Parathyroid adenoma (tissue), 2 donors: ENCODE results near the gene RNF115.
"Not testable (repeated sequence)": the region's sequence is repeated elsewhere in the genome, so short reads cannot be mapped to it uniquely, and the experiment has no call there.

Experiments
- H2AFZ ChIP-seq: fragments of 300-600 bp; sonication (generic); one replicate; pipeline ENCODE4 v1.7.0; 2017; ENCODE audit warnings: antibody characterized with exemption, mild to moderate bottlenecking
- H3K27ac ChIP-seq: fragments of 300-600 bp; sonication (generic); one replicate; pipeline ENCODE4 v1.7.0; 2017
- H3K27me3 ChIP-seq: fragments of 300-600 bp; sonication (generic); one replicate; pipeline ENCODE4 v1.7.0; 2017; ENCODE audit warnings: low read length; ENCODE audit not compliant: control insufficient read depth, insufficient read depth
- H3K36me3 ChIP-seq: fragments of 300-600 bp; sonication (generic); one replicate; pipeline ENCODE4 v1.7.0; 2017; ENCODE audit warnings: low read length; ENCODE audit not compliant: control insufficient read depth, insufficient read depth
- H3K4me1 ChIP-seq: fragments of 300-600 bp; sonication (generic); one replicate; pipeline ENCODE4 v1.7.0; 2017; ENCODE audit warnings: control low read depth
- H3K4me2 ChIP-seq: fragments of 300-600 bp; sonication (generic); one replicate; pipeline ENCODE4 v1.7.0; 2017; ENCODE audit warnings: low read length
- H3K4me3 ChIP-seq: fragments of 300-600 bp; sonication (generic); one replicate; pipeline ENCODE4 v1.7.0; 2017; ENCODE audit warnings: low read depth, low read length
- H3K79me2 ChIP-seq: fragments of 300-600 bp; sonication (generic); one replicate; pipeline ENCODE4 v1.7.0; 2017; ENCODE audit warnings: control low read depth
- H3K9ac ChIP-seq: fragments of 300-600 bp; sonication (generic); one replicate; pipeline ENCODE4 v1.7.0; 2017; ENCODE audit warnings: mild to moderate bottlenecking
- H3K9me3 ChIP-seq: fragments of 300-600 bp; sonication (generic); one replicate; pipeline ENCODE4 v1.7.0; 2017; ENCODE audit warnings: low read length; ENCODE audit not compliant: control insufficient read depth
- CTCF ChIP-seq: fragments of 300-600 bp; sonication (generic); IDR thresholded peaks from one replicate; pipeline ENCODE4 v1.7.0; 2017; ENCODE audit warnings: antibody characterized with exemption, mild to moderate bottlenecking
- donor health status: primary hyperparathyroidism.

Gene RNF115

DNA sequence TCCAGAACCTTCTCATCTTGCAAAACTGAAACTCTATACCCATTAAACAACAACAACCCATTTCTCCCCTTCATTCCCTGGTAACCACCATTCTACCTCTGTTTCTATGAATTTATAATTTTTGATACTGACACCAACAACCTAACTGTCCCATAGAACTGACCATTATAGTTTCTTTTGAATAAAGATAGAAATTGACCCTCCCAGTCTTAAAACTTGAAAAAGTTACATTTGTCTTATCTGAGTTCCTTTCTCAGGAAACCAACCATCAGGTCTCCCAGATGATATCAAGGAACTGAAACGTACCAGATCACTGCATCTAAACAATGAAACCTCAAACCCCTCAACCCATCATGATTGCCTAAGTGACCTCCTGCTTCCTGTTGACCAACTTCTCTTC, 27.1 kb downstream of the RNF115 start:
- no peak overlapping the region for H3K4me2 ChIP-seq
- H3K4me1 ChIP-seq = no peaks in the 10 kb centered on the region
- no peaks in the 10 kb centered on the region for H3K9me3 ChIP-seq
- H3K4me3 ChIP-seq = no peak overlapping the region
- H3K27me3 ChIP-seq = no peaks in the 10 kb centered on the region
- no peak overlapping the region for H2AFZ ChIP-seq
- H3K9ac ChIP-seq = no peak overlapping the region
- H3K36me3 ChIP-seq = no peaks in the 10 kb centered on the region
- no peak for TF ChIP-seq CTCF
- H3K27ac ChIP-seq = no peak overlapping the region
- H3K79me2 ChIP-seq = peaks cover 14% of the 10 kb centered on the region

DNA sequence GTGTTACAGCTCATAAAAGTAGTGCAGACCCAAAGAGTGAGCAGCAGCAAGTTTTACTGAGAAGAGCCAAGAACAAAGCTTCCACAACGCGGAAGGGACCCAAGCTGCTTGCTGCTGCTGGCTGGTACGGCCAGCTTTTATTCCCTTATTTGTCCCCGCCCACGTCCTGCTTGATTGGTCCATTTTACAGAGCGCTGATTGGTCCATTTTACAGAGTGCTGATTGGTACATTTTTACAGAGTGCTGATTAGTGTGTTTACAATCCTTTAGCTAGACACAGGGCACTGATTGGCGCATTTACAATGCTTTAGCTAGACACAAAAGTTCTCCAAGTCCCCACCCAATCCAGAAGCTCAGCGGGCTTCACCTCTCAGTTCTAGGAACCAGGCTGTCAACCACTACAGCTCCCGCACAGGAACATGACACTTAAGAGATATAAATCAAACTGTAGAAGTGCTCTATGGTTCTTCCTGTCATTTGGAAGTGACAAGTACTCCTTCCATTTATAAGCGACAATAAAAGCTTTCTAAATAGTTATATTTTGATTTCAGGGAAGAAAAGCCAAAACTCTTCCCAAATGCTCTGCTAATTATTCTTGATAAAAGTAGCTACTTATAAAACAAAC, 28.5 kb downstream of the RNF115 start:
- Histone ChIP-seq H3K27me3 (no peaks in the 10 kb centered on the region), H3K79me2 (peaks cover 14% of the 10 kb centered on the region), H3K36me3 (no peaks in the 10 kb centered on the region), H3K4me1 (no peaks in the 10 kb centered on the region), H2AFZ (no peak overlapping the region), H3K4me2 (no peak overlapping the region), H3K4me3 (no peak overlapping the region), H3K9ac (no peak overlapping the region), H3K9me3 (no peaks in the 10 kb centered on the region), H3K27ac (no peak overlapping the region)
- no peak for TF ChIP-seq CTCF

- Histone ChIP-seq H3K4me3 (no peak overlapping the region), H3K9ac (no peak overlapping the region), H3K36me3 (no peaks in the 10 kb centered on the region), H3K4me2 (no peak overlapping the region), H3K27me3 (no peaks in the 10 kb centered on the region), H3K9me3 (no peaks in the 10 kb centered on the region), H3K4me1 (no peaks in the 10 kb centered on the region), H3K79me2 (peaks cover 11% of the 10 kb centered on the region), H3K27ac (no peak overlapping the region), H2AFZ (no peak overlapping the region)
- no peak for TF ChIP-seq CTCF
These were observed 31.4 kb downstream of the RNF115 start for GRCh38 chr1:145792484-145792883.

GRCh38 chr1:145791860-145792259, 32.0 kb downstream of the RNF115 start:
- not testable (repeated sequence) for H3K4me1 ChIP-seq, H3K79me2 ChIP-seq, H3K27ac ChIP-seq, H3K9me3 ChIP-seq, H3K4me2 ChIP-seq, H3K4me3 ChIP-seq, H2AFZ ChIP-seq, H3K9ac ChIP-seq, H3K27me3 ChIP-seq, H3K36me3 ChIP-seq

DNA sequence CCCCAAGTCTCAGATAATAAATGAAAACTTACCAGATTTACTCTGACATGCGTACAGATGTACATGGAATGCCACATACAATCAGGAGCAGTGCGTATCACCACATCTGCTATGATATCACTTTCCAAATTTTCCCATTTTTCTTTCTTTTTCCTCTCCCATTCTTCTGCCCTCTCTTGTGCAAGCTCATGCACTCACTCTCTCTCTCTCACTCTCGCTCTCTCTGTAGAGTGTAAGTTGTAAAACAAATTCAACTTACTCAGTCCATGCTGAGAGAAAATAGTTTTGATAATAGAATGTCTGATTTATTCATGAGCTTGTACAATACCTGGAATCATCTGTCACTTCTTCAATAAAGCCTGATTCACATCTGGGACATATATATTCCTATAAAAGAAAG, 35.3 kb downstream of the RNF115 start:
- Histone ChIP-seq H3K4me1 (no peaks in the 10 kb centered on the region), H3K4me3 (no peak overlapping the region), H3K36me3 (no peaks in the 10 kb centered on the region), H3K27me3 (no peaks in the 10 kb centered on the region), H2AFZ (no peak overlapping the region), H3K9ac (no peak overlapping the region), H3K9me3 (no peaks in the 10 kb centered on the region), H3K79me2 (no peaks in the 10 kb centered on the region), H3K4me2 (no peak overlapping the region), H3K27ac (no peak overlapping the region)
- TF ChIP-seq CTCF = no peak
